ENCODE measurements around the gene LETM1. TPM values are rescaled to one million over a fixed set of nuclear protein-coding genes. Genes with fewer than 3 reads are reported as not detected.

The LETM1 gene
- total RNA-seq, 1 experiment from 2014 or later, result 102 TPM

GRCh38 chr4:1842339-1842895, 13.5 kb downstream of the LETM1 start:
- H3K4me3 ChIP-seq (ENCODE audit: low read depth, low read length, poor library complexity, severe bottlenecking), result no peak overlapping the region
- no peaks in the 10 kb centered on the region for H3K4me1 ChIP-seq (ENCODE audit: insufficient read depth, low read length, poor library complexity, severe bottlenecking)
- peaks cover 72% of the 10 kb centered on the region for H3K36me3 ChIP-seq (ENCODE audit: insufficient read depth, low read length, poor library complexity, severe bottlenecking)
- H3K27ac ChIP-seq (ENCODE audit: low read depth, low read length, poor library complexity, severe bottlenecking), result no peak overlapping the region
- TF ChIP-seq CTCF (conservative IDR thresholded peaks at IDR 0.05; ENCODE audit: low read depth, low read length), result no peak
- TF ChIP-seq EZH2 (IDR thresholded peaks at IDR 0.05; ENCODE audit: borderline replicate concordance, low read depth, low read length, poor library complexity, severe bottlenecking), result no peak
- no peaks in the 10 kb centered on the region for H3K9me3 ChIP-seq (ENCODE audit: low read depth, low read length, poor library complexity, severe bottlenecking)
- H3K27me3 ChIP-seq (replicated peaks; ENCODE audit: insufficient read depth, low read depth, low read length, poor library complexity), result no peaks in the 10 kb centered on the region
- ChIA-PET CTCF (no interaction called here), POLR2A (ENCODE audit: low non-redundant PET) (no interaction called here)
- no peak for DNase-seq (ENCODE audit: low spot score)
- intact Hi-C loops (cut with micrococcal nuclease; ENCODE audit: unreplicated experiment), result no loop called here
- no TSS peak for BruUV-seq (replicated peaks)

GRCh38 chr4:1841887-1842210, 14.1 kb downstream of the LETM1 start:
- intact Hi-C loops (cut with micrococcal nuclease; ENCODE audit: unreplicated experiment), result no loop called here
- POLR2A ChIA-PET (ENCODE audit: low non-redundant PET), result no interaction called here
- no peak for DNase-seq (ENCODE audit: low spot score)
- Histone ChIP-seq H3K36me3 (ENCODE audit: insufficient read depth, low read length, poor library complexity, severe bottlenecking) (peaks cover 73% of the 10 kb centered on the region), H3K27me3 (replicated peaks; ENCODE audit: insufficient read depth, low read depth, low read length, poor library complexity) (no peaks in the 10 kb centered on the region), H3K9me3 (ENCODE audit: low read depth, low read length, poor library complexity, severe bottlenecking) (no peaks in the 10 kb centered on the region), H3K4me1 (ENCODE audit: insufficient read depth, low read length, poor library complexity, severe bottlenecking) (no peaks in the 10 kb centered on the region), H3K27ac (ENCODE audit: low read depth, low read length, poor library complexity, severe bottlenecking) (no peak overlapping the region), H3K4me3 (ENCODE audit: low read depth, low read length, poor library complexity, severe bottlenecking) (no peak overlapping the region)
- no peak for TF ChIP-seq CTCF (conservative IDR thresholded peaks at IDR 0.05; ENCODE audit: low read depth, low read length)
- no peak for TF ChIP-seq EZH2 (IDR thresholded peaks at IDR 0.05; ENCODE audit: borderline replicate concordance, low read depth, low read length, poor library complexity, severe bottlenecking)
- BruUV-seq (replicated peaks), result no TSS peak
- CTCF ChIA-PET, result no interaction called here

DNA sequence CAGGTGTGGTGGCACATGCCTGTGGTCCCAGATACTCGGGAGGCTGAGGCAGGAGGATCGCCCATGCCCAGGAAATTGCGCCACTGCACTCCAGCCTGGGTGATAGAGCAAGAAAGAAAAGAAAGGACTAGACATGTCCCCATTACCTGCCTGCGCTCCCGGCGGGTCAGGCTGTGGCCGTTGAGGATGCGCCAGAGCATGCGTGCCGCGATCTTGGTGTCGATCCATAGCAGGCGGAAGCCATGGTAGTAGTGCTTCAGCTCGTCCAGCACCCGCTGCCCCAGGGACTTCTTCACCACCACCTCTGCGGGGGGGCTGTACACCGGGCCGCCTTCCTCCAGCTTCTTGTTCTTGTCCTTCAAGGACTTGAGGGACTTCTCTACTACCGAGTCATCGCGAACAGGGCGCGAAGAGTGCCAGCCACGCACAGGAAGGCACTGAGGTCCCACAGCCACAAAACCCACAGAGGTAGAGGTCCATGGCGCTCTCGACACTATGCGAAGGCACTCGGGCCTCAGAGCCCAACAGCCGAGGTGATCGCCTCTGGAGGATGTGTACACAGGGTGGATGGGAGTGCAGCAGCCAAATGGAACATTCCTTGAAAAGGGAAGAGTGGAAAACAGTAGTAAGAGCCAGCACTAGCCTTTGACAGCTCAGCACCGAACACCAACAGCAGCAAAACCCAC, 14.6 kb downstream of the LETM1 start:
- no peak for DNase-seq (ENCODE audit: low spot score)
- Histone ChIP-seq H3K9me3 (ENCODE audit: low read depth, low read length, poor library complexity, severe bottlenecking) (no peaks in the 10 kb centered on the region), H3K27me3 (replicated peaks; ENCODE audit: insufficient read depth, low read depth, low read length, poor library complexity) (no peaks in the 10 kb centered on the region), H3K4me1 (ENCODE audit: insufficient read depth, low read length, poor library complexity, severe bottlenecking) (no peaks in the 10 kb centered on the region), H3K27ac (ENCODE audit: low read depth, low read length, poor library complexity, severe bottlenecking) (no peak overlapping the region), H3K36me3 (ENCODE audit: insufficient read depth, low read length, poor library complexity, severe bottlenecking) (peaks cover 73% of the 10 kb centered on the region), H3K4me3 (ENCODE audit: low read depth, low read length, poor library complexity, severe bottlenecking) (no peak overlapping the region)
- POLR2A ChIA-PET (ENCODE audit: low non-redundant PET), result no interaction called here
- no peak for TF ChIP-seq CTCF (conservative IDR thresholded peaks at IDR 0.05; ENCODE audit: low read depth, low read length)
- TF ChIP-seq EZH2 (IDR thresholded peaks at IDR 0.05; ENCODE audit: borderline replicate concordance, low read depth, low read length, poor library complexity, severe bottlenecking), result no peak
- no TSS peak for BruUV-seq (replicated peaks)
- intact Hi-C loops (cut with micrococcal nuclease; ENCODE audit: unreplicated experiment), result no loop called here
- CTCF ChIA-PET, result no interaction called here

All from A673 (cell line).